GM21390 (cell line): ENCODE data around the gene CAMK2D.
"Not testable (repeated sequence)": the region's sequence is repeated elsewhere in the genome, so short reads cannot be mapped to it uniquely, and the experiment has no call there.

ENCODE experiments used
- ATAC-seq: cut with Tn5 transposase; IDR thresholded peaks from one replicate; pipeline ENCODE4 v1.9.1; 2021; ENCODE audit not compliant: unreplicated experiment

The CAMK2D gene

GRCh38 chr4:113761620-113762185 lies at the start of gene CAMK2D:
Gene CAMK2D (minus strand): TSS chr4:113761738. CDS start chr4:113761068, 670 bp downstream.
- peak; percentile 50 for ATAC-seq

- no peak for ATAC-seq
Measured at GRCh38 chr4:113810906-113811305, 49.4 kb upstream of the CAMK2D start.

GRCh38 chr4:113809311-113809710 lies 47.8 kb upstream of the CAMK2D start:
- no peak for ATAC-seq

GRCh38 chr4:113806850-113807249 lies 45.3 kb upstream of the CAMK2D start:
- ATAC-seq = no peak

- ATAC-seq = no peak
Measured at GRCh38 chr4:113801882-113802281, 40.3 kb upstream of the CAMK2D start.

- not testable (repeated sequence) for ATAC-seq
Measured at GRCh38 chr4:113796381-113796780, 34.8 kb upstream of the CAMK2D start.

- no peak for ATAC-seq
Measured at GRCh38 chr4:113790478-113790877, 28.9 kb upstream of the CAMK2D start.

- ATAC-seq = peak; percentile 62
Measured at GRCh38 chr4:113788888-113789287, 27.4 kb upstream of the CAMK2D start.

GRCh38 chr4:113785781-113786180 lies 24.2 kb upstream of the CAMK2D start:
- ATAC-seq = no peak

- no peak for ATAC-seq
Measured at GRCh38 chr4:113784497-113785250, 23.1 kb upstream of the CAMK2D start.

GRCh38 chr4:113783701-113784100 lies 22.2 kb upstream of the CAMK2D start:
- ATAC-seq = no peak

- no peak for ATAC-seq
Measured at GRCh38 chr4:113783289-113783688, 21.8 kb upstream of the CAMK2D start.

- peak; percentile 57 for ATAC-seq
Measured at GRCh38 chr4:113781439-113782040, 20.0 kb upstream of the CAMK2D start.

- ATAC-seq = no peak
Measured at GRCh38 chr4:113776679-113777078, 15.1 kb upstream of the CAMK2D start.

- no peak for ATAC-seq
Measured at GRCh38 chr4:113776016-113776415, 14.5 kb upstream of the CAMK2D start.

GRCh38 chr4:113773756-113774155 lies 12.2 kb upstream of the CAMK2D start:
- ATAC-seq = no peak

GRCh38 chr4:113773014-113773413 lies 11.5 kb upstream of the CAMK2D start:
- ATAC-seq = no peak

- ATAC-seq = no peak
Measured at GRCh38 chr4:113772319-113772718, 10.8 kb upstream of the CAMK2D start.

GRCh38 chr4:113769744-113770143 lies 8.2 kb upstream of the CAMK2D start:
- ATAC-seq = no peak

GRCh38 chr4:113768952-113769351 lies 7.4 kb upstream of the CAMK2D start:
- no peak for ATAC-seq

- ATAC-seq = no peak
Measured at GRCh38 chr4:113766882-113767281, 5.3 kb upstream of the CAMK2D start.

GRCh38 chr4:113764720-113765264 lies 3.3 kb upstream of the CAMK2D start:
- ATAC-seq = no peak
